Naive B cell (primary cell): ENCODE measurements around the gene TMEM132A. TPM values are rescaled to one million over a fixed set of nuclear protein-coding genes. Genes with fewer than 3 reads are reported as not detected.

Source experiments
- ATAC-seq, 2 donors: fragments of 150-1000 bp; cut with Tn5 transposase; 2 replicates each; pipeline ENCODE4 v1.10.0; 2021; ENCODE audit warnings: low read depth in 2 of 2, mild to moderate bottlenecking in 2 of 2, moderate library complexity in 2 of 2
- DNase-seq: peaks from one replicate; pipeline ENCODE4 v3.0.0; 2022
- H3K27ac Mint-ChIP-seq, 6 donors: one replicate each; pipeline ENCODE4 v1.8.0; 2020 to 2022; ENCODE audit warnings: mild to moderate bottlenecking in 6 of 6, mixed read lengths in 6 of 6, moderate library complexity in 5 of 6, inconsistent platforms in 2 of 6
- H3K27me3 Mint-ChIP-seq, 3 donors: one replicate each; pipeline ENCODE4 v1.8.0; 2021 to 2022; ENCODE audit warnings: mixed read lengths in 3 of 3, mild to moderate bottlenecking in 1 of 3
- H3K36me3 Mint-ChIP-seq, 2 donors: one replicate each; pipeline ENCODE4 v1.8.0; 2020 to 2022; ENCODE audit warnings: mixed read lengths in 2 of 2, inconsistent platforms in 1 of 2, mild to moderate bottlenecking in 1 of 2
- H3K4me1 Mint-ChIP-seq, 3 donors: one replicate each; pipeline ENCODE4 v1.8.0; 2020 to 2022; ENCODE audit warnings: mixed read lengths in 3 of 3, inconsistent platforms in 1 of 3, mild to moderate bottlenecking in 1 of 3, moderate library complexity in 1 of 3
- H3K4me3 Mint-ChIP-seq, 8 donors: one replicate each; pipeline ENCODE4 v1.8.0; 2020 to 2022; ENCODE audit warnings: mild to moderate bottlenecking in 8 of 8, mixed read lengths in 8 of 8, moderate library complexity in 8 of 8, inconsistent platforms in 2 of 8
- H3K9me3 Mint-ChIP-seq, 7 donors: one replicate each; pipeline ENCODE4 v1.8.0; 2020 to 2022; ENCODE audit warnings: mixed read lengths in 7 of 7, mild to moderate bottlenecking in 5 of 7, inconsistent platforms in 2 of 7, moderate library complexity in 1 of 7
- polyA plus RNA-seq, 6 donors: library from polyadenylated mRNA; unstranded; fragments of 300-500 nt; fragmentation: Illumina TruSeq; gene quantifications; one replicate each; pipeline ENCODE4 v1.2.3, GENCODE V29; 2021; ENCODE audit warnings: low read depth in 6 of 6

The TMEM132A gene
- polyA plus RNA-seq, 6 donors from 2014 or later: 0.23 to 1.2 (median 0.40) TPM; not detected in 2

DNA sequence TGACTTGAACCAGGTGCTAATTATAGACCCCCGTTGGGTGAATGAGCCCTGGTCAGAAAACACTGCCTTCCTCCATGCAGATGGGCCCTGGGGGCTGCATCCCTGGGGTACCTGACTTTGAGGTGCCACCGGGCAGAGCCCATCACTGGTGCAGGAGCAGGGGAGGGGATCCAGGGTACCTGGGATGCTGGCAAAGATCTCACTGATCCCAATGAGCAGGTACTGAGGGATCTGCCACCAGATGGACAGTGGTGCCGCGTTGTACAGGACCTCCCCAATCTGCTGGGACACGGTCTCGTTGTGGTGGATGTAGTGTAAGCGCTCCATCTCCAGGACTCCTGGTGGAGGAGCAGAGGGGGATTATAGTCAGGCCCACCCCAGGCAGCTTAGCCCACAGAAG, 15.0 kb downstream of the TMEM132A start:
- peaks cover 9 to 31% of the 10 kb centered on the region in 2 donors for H3K36me3 Mint-ChIP-seq
- ATAC-seq (no peak), DNase-seq (no peak)
- H3K9me3 Mint-ChIP-seq: peaks cover 0 to 2% (median 0%) of the 10 kb centered on the region in 7 donors
- H3K27me3 Mint-ChIP-seq: no peaks in the 10 kb centered on the region
- H3K4me3 Mint-ChIP-seq: peak overlapping the region in 1 of 8 donors; percentile 23
- H3K27ac Mint-ChIP-seq: peak overlapping the region in 1 of 6 donors; percentile 42
- H3K4me1 Mint-ChIP-seq: peaks cover 24 to 51% (median 33%) of the 10 kb centered on the region in 3 donors

DNA sequence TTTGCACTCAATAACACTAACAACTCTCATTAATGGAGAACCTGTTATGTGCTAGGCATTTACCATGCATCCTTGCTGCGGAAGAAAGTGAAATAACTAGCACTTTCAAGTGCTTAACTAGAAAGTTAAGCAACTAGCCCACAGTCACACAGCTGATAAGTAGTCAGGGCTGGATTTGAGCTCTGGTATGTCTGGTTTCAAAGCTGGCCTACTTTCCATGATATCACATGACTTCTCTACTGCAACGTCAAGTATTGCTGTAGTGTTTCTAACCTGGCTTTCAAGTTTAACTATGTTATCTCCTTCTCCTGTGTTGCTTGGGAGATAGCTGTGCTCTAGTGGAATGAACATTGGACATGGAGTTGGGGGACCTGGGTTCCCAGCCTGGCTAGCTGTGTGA, 15.6 kb downstream of the TMEM132A start:
- Mint-ChIP-seq H3K36me3 (peaks cover 9 to 36% of the 10 kb centered on the region in 2 donors), H3K9me3 (peaks cover 0 to 2% (median 0%) of the 10 kb centered on the region in 7 donors), H3K27ac (no peak overlapping the region), H3K4me1 (peaks cover 26 to 51% (median 39%) of the 10 kb centered on the region in 3 donors), H3K4me3 (no peak overlapping the region), H3K27me3 (no peaks in the 10 kb centered on the region)
- ATAC-seq: no peak
- DNase-seq: no peak

DNA sequence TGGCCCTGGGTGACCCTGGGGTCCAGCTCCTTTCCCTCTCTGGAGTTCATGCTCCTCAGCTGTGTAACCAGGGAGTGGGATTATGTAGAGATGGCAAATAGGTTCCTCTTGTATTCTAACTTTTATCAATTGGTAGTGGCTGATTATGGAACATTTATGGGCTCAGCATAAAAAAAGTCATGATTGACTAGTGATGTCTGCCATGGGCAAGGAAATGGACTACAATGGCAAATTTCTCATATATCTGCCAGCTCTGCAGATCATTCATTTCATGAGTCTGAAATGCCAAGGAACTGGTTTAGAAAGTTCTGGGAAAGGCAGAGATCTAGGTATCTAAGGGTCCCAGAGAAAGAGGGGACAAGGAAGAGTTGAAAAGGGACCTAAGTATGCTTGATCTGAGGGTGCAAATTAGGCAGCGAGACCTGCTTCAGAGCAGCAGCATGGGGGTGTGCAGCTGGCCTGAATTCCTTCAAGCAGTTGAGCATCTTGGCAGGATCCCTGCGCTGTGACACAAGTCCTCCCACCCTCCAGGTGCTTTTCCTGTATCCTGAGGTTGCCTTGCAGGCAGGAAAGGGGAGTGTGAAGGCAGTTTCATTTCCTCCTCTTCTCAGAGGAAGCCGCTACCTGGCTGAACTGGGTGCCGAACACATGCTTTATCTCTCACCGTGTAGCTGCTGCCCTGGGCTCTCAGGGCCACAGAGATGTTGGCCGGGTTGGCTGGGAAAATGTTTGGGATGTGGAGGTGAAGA, 17.3 kb downstream of the TMEM132A start:
- Mint-ChIP-seq H3K4me3 (peak overlapping the region in 1 of 8 donors; percentile 28), H3K27ac (peak overlapping the region; percentile 20 to 87 (median 81)), H3K27me3 (no peaks in the 10 kb centered on the region), H3K4me1 (peaks cover 39 to 60% (median 56%) of the 10 kb centered on the region in 3 donors), H3K9me3 (peaks cover 0 to 2% (median 0%) of the 10 kb centered on the region in 7 donors), H3K36me3 (peaks cover 9 to 53% of the 10 kb centered on the region in 2 donors)
- no peak for DNase-seq
- ATAC-seq: peak in 1 of 2 donors; percentile 40

DNA sequence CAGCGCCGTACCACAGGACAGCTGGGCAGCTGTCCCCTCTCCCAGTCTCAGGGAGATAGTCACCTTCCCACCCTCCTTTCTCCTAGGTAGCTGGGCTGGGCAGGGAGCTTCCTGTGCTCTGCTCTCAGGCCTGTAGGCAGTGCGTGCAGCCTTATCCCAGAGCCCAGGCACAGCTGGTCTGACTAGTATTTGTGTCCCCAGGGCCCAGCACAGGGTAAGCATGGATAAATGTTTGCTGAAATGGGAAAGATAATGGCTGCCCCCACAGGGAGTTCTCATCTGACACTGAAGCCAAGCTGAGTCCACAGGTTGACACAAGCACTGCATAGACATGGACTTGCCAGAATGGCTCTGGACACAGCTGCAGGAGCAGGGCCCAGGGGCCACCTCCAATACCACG, 18.0 kb downstream of the TMEM132A start:
- peaks cover 9 to 54% of the 10 kb centered on the region in 2 donors for H3K36me3 Mint-ChIP-seq
- peak overlapping the region in 4 of 6 donors; percentile 37 to 92 (median 77) for H3K27ac Mint-ChIP-seq
- H3K4me1 Mint-ChIP-seq: peaks cover 39 to 60% (median 59%) of the 10 kb centered on the region in 3 donors
- H3K4me3 Mint-ChIP-seq: no peak overlapping the region
- DNase-seq (no peak), ATAC-seq (no peak)
- H3K27me3 Mint-ChIP-seq: no peaks in the 10 kb centered on the region
- H3K9me3 Mint-ChIP-seq: peaks cover 0 to 2% (median 0%) of the 10 kb centered on the region in 7 donors

DNA sequence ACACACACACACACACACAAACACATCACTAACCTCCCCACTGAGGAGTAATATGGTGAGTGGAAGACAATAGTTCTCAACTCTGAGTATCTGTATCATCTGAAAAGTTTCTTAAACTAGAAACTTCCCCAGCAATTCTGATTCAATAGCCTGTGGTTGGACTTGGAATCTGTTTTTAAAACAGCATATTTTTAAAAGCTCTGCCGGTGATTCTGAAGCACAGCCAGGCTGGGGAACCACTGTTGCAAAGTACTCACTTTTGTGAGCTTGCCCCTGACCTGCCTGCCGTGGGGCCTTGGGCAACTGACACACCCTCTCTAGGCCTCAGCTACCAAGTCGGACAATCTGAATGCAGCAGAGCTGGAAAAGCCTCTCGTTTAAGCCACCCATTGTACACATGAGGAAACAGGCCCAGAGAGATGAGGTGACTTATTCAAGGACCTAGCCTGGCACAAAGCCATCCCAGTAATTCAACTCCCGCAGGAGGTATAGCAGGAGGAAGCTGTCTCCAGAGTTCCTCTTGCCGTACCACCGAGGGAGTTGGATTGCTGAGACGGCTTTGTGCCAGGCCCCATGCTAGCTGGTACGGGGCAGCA, 18.8 kb downstream of the TMEM132A start:
- Mint-ChIP-seq H3K27me3 (no peaks in the 10 kb centered on the region), H3K4me3 (peak overlapping the region in 1 of 8 donors; percentile 12), H3K4me1 (peaks cover 39 to 67% (median 57%) of the 10 kb centered on the region in 3 donors), H3K36me3 (peaks cover 9 to 52% of the 10 kb centered on the region in 2 donors), H3K9me3 (peaks cover 0 to 2% (median 0%) of the 10 kb centered on the region in 7 donors), H3K27ac (peak overlapping the region in 1 of 6 donors; percentile 92)
- ATAC-seq (no peak), DNase-seq (no peak)

DNA sequence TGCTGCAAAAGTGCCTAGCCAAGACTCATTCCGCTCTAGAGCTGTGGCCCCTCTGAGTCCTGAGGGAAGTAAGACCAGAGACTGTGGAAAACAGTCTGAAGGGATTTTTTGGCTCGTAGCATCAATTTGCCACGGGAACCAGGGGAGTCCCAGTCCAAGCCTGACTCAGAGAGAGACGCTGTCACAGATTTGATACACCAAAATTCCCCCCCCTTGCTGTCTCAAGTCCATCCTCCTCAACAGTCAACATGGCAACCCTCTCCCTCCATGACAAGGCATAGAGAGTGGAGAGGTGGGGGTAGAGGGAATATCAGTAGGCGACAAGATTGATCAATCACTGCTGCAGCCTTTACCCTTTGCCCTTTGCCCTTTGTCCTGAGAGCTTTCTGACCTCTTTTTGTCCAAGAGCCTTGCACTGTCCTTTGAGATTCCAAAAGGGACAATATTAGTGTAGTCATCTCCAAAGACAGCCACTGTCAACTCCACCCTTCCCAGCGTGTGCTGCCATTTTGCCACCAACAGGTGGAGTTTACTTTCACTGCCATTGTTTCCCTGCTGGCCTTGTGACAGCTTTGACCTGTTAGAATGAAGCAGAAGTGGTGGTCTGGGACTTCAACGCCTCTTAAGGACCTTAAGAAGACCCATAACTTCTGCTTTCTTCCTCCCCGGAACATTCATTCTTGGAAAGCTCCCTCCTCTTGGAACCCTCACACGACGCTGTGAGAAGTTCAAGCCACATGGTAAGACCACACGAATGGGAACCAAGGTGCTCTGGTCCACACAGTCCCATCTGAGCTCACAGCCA, 20.4 kb downstream of the TMEM132A start:
- ATAC-seq (peak; percentile 28 to 30), DNase-seq (no peak)
- peaks cover 55 to 80% (median 60%) of the 10 kb centered on the region in 3 donors for H3K4me1 Mint-ChIP-seq
- peak overlapping the region in 2 of 6 donors; percentile 15 to 41 for H3K27ac Mint-ChIP-seq
- H3K9me3 Mint-ChIP-seq: no peaks in the 10 kb centered on the region
- H3K4me3 Mint-ChIP-seq: peak overlapping the region in 2 of 8 donors; percentile 42 to 55
- peaks cover 5 to 40% of the 10 kb centered on the region in 2 donors for H3K36me3 Mint-ChIP-seq
- no peaks in the 10 kb centered on the region for H3K27me3 Mint-ChIP-seq

DNA sequence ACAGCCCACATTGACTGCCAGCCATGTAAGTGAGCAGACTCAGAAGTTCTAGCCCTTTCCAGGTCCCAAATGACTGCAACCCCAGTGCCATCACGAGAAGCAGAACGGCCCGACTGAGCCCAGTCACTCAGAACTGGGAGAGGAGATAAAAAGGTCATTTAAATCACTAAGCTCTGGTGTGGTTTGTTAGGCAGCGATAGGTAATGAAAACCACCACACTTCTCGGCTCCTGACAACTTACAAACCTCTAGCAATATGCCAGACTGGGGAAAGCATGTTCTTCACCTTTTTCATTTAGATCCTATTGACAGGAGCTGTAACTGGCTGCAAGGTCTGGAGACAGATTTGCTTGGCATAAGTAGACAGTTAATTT, 21.0 kb downstream of the TMEM132A start:
- no peak for ATAC-seq
- Mint-ChIP-seq H3K27me3 (no peaks in the 10 kb centered on the region), H3K36me3 (peaks cover 5 to 40% of the 10 kb centered on the region in 2 donors), H3K4me3 (no peak overlapping the region), H3K4me1 (peaks cover 59 to 86% (median 66%) of the 10 kb centered on the region in 3 donors), H3K27ac (peak overlapping the region in 2 of 6 donors; percentile 15 to 41), H3K9me3 (no peaks in the 10 kb centered on the region)
- no peak for DNase-seq

DNA sequence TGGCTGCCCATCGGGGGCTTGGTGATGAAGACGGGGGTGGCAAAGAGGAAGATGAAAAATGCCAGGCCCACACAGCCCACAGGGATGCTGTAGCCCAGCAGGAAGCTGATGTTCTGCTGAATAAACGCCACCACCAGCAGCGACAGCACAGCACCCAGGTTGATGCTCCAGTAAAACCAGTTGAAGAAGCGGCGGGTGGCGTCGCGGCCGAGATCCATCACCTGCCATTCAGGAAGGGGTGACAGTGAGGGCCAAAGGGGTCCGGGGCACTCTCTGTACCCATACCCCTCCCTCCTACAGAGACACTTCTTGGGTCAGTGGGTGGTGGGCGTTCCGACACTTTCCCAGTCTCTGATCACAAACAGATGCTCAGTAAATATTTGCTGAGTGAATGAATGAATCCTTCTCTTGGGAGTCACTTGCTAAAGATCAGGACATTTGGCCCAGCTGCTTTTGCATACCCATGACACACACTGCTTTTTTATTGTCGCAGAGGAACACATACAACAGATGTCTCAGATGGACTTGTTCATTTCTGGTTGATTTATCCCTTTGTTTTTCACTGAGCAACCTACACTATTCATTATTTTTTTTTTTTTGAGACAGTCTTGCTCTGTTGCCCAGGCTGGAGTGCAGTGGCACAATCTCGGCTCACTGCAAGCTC, 22.5 kb downstream of the TMEM132A start:
- peak overlapping the region in 3 of 6 donors; percentile 44 to 76 (median 76) for H3K27ac Mint-ChIP-seq
- DNase-seq (no peak), ATAC-seq (no peak)
- H3K4me3 Mint-ChIP-seq: no peak overlapping the region
- peaks cover 52 to 80% (median 67%) of the 10 kb centered on the region in 3 donors for H3K4me1 Mint-ChIP-seq
- no peaks in the 10 kb centered on the region for H3K9me3 Mint-ChIP-seq
- H3K27me3 Mint-ChIP-seq: no peaks in the 10 kb centered on the region
- H3K36me3 Mint-ChIP-seq: peaks cover 0 to 29% of the 10 kb centered on the region in 2 donors

DNA sequence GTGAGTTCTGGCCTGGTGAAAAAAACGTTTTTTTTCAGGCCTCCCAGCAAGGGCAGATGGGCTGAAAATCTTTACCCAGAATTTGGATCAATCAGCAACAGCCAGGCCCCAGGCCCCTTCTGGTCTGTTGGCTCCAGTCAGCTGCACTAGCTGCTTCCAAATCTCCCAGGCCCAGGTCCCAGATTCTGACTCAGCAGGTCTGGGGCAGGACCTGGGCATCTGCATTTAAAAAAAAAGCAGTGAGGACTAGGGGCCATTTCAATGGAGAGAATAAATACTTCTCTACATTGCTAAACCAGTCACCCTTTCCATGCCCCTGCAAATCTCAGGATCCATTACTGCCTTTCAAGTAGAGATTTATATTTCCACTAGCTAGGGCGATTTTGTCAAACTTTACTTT, 23.4 kb downstream of the TMEM132A start:
- Mint-ChIP-seq H3K36me3 (peaks cover 0 to 28% of the 10 kb centered on the region in 2 donors), H3K4me1 (peaks cover 53 to 77% (median 67%) of the 10 kb centered on the region in 3 donors), H3K4me3 (peak overlapping the region in 2 of 8 donors; percentile 35 to 88), H3K9me3 (no peaks in the 10 kb centered on the region), H3K27ac (peak overlapping the region in 2 of 6 donors; percentile 4 to 76), H3K27me3 (no peaks in the 10 kb centered on the region)
- DNase-seq (no peak), ATAC-seq (no peak)

DNA sequence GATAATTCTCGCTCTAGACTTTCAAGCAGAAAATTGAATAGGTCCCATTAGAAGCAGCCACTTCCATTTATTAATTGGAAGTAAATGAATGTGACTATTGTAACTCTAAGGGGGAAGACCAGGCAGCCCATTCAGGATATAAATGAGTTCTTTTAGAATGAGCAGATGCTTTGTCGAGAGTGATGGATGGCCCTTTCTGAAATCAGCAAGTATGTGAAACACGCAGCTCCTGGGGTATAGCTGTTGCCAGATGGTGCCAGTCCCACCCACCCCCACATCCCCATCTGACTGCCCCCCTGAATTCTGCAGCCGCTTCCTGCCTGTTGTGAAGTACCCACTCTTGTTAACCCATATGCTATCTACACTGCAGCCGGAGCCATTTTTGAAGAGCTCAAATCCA, 24.0 kb downstream of the TMEM132A start:
- H3K4me1 Mint-ChIP-seq: peaks cover 58 to 77% (median 70%) of the 10 kb centered on the region in 3 donors
- ATAC-seq (no peak), DNase-seq (no peak)
- peak overlapping the region in 1 of 6 donors; percentile 67 for H3K27ac Mint-ChIP-seq
- peak overlapping the region in 7 of 8 donors; percentile 66 to 96 (median 79) for H3K4me3 Mint-ChIP-seq
- H3K27me3 Mint-ChIP-seq: no peaks in the 10 kb centered on the region
- no peaks in the 10 kb centered on the region for H3K9me3 Mint-ChIP-seq
- H3K36me3 Mint-ChIP-seq: peaks cover 0 to 28% of the 10 kb centered on the region in 2 donors

DNA sequence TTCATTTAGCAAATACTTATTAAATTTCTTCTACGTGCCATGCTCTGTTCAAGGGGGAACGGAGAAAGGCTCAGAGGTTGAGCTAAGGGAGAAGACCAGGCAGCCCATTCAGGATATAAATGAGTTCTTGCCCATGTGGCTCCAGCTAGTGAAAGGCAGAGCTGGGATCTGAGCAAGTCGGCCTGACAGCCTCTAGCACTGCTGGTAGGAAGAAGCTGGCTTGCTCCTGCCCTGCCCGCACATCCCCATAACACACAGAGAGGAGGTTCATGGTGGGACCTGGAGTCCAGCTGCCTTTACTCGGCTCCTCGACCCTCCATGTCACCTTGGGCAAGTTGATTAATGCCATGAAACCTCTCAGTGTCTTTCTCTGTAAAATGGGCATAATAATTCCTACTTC, 25.8 kb downstream of the TMEM132A start:
- peaks cover 59 to 78% (median 71%) of the 10 kb centered on the region in 3 donors for H3K4me1 Mint-ChIP-seq

DNA sequence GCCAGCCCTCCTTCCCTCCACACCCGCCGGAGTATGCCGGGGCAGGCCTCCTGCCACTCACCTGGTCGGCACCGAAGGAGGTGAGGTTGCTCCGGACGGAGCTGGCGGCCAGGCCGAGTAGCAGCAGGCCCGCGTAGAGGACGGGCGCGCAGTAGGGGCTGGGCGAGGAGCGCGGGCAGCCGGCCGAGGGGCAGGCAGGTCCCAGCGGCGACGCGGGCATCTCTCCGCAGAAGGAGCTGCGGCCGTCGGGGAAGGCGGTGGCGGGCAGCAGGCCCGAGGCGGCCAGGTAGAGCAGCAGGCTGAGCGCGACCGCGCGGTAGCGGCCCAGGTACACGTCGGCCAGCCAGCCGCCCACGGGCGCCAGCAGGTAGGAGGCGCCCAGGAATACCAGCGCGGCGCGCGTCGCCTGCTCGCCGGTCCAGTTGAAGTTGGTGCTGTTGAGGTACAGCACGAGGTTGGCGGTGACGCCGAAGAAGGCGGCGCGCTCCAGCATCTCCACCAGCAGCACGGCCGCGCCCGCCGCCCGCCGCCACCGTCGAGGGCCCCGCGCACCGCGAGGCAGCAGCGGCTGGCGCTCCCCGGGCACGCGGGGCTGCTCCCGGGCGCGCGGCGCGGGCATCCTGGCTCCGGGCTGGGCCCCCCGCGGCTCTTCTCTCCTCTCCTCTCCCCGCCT, 26.8 kb downstream of the TMEM132A start:
- ATAC-seq (peak; percentile 15 to 21), DNase-seq (peak; percentile 59)
- Mint-ChIP-seq H3K4me1 (peaks cover 52 to 78% (median 60%) of the 10 kb centered on the region in 3 donors), H3K27ac (peak overlapping the region; percentile 71 to 99 (median 97)), H3K4me3 (peak overlapping the region; percentile 88 to 97 (median 94)), H3K36me3 (peaks cover 0 to 6% of the 10 kb centered on the region in 2 donors), H3K9me3 (no peaks in the 10 kb centered on the region), H3K27me3 (no peaks in the 10 kb centered on the region)

More for the DNA sequence above, 25.8 kb downstream of the TMEM132A start:
- ATAC-seq (no peak), DNase-seq (no peak)
- peak overlapping the region; percentile 33 to 97 (median 76) for H3K27ac Mint-ChIP-seq
- H3K36me3 Mint-ChIP-seq: peaks cover 0 to 16% of the 10 kb centered on the region in 2 donors
- no peaks in the 10 kb centered on the region for H3K9me3 Mint-ChIP-seq
- H3K27me3 Mint-ChIP-seq: no peaks in the 10 kb centered on the region
- peak overlapping the region; percentile 82 to 96 (median 90) for H3K4me3 Mint-ChIP-seq
